D721Med (cell line): Measurements from ENCODE around the gene MCTP2.

ENCODE experiments used
- DNase-seq: peaks from one replicate; pipeline ENCODE4 v3.0.0; 2011; ENCODE audit warnings: low spot score; ENCODE audit not compliant: insufficient read length
- FAIRE-seq: peaks from 2 replicates; lab custom pipeline; 2011; peaks lifted over from hg19 to GRCh38; lab: Jason Lieb, UNC
- TF ChIP-seq, protein P1 (sequence below): IDR thresholded peaks from 2 replicates; pipeline ENCODE4 v1.5.1; 2012; ENCODE audit warnings: mild to moderate bottlenecking, control low read depth; ENCODE audit not compliant: insufficient read depth; ENCODE audit errors: missing control alignments

Gene MCTP2

GRCh38 chr15:94270570-94270969, 39.2 kb downstream of the MCTP2 start:
- FAIRE-seq (no peak), DNase-seq (no peak)
- TF ChIP-seq, protein P1, sequence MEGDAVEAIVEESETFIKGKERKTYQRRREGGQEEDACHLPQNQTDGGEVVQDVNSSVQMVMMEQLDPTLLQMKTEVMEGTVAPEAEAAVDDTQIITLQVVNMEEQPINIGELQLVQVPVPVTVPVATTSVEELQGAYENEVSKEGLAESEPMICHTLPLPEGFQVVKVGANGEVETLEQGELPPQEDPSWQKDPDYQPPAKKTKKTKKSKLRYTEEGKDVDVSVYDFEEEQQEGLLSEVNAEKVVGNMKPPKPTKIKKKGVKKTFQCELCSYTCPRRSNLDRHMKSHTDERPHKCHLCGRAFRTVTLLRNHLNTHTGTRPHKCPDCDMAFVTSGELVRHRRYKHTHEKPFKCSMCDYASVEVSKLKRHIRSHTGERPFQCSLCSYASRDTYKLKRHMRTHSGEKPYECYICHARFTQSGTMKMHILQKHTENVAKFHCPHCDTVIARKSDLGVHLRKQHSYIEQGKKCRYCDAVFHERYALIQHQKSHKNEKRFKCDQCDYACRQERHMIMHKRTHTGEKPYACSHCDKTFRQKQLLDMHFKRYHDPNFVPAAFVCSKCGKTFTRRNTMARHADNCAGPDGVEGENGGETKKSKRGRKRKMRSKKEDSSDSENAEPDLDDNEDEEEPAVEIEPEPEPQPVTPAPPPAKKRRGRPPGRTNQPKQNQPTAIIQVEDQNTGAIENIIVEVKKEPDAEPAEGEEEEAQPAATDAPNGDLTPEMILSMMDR = no peak

- FAIRE-seq (no peak), DNase-seq (no peak)
- TF ChIP-seq, protein P1 = no peak
Measured at GRCh38 chr15:94272251-94272898, 41.0 kb downstream of the MCTP2 start.

DNA sequence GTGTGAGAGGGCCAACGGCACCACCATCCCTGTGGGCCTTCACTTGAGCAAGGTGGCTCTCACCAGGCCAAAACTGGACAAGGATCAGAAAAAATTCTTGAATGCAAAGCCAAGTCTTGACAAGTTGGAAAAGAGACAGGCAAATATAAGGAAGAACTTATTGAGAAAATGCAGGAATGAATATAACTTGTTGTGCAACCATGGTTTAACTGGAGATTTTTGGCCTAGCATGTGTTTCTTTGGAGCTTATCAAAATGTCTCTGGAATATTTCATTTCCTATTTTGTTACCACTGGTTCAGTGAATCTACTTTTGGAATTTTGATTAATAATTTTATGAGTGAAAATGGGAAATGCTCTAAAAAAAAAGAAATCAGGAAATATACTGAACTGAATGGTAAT, 42.5 kb downstream of the MCTP2 start:
- DNase-seq (no peak), FAIRE-seq (no peak)

GRCh38 chr15:94274745-94275144, 43.4 kb downstream of the MCTP2 start:
- DNase-seq = no peak
- FAIRE-seq = no peak
- TF ChIP-seq, protein P1 = no peak

More for the DNA sequence above, 42.5 kb downstream of the MCTP2 start:
- TF ChIP-seq, protein P1 = no peak

DNA sequence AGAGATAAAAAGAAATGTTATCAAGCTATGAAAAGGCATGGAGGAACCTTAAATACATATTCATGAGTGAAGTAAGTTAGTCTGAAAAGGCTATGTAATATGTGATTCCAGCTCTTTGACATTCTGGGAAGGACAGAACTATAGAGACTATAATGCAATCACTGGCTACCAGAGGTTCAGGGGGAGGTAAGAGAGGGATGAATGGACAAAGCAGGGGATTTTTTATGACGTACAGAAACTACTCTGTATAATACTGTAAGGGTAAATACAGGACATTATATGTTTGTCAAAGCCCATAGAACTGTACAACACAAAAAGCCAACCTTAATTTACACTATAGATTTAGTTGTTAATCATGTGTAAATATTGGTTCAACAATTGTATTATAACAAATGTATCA, 46.1 kb downstream of the MCTP2 start:
- DNase-seq = no peak
- TF ChIP-seq, protein P1 = no peak
- FAIRE-seq = no peak

GRCh38 chr15:94279736-94280135, 48.4 kb downstream of the MCTP2 start:
- TF ChIP-seq, protein P1 = no peak
- DNase-seq (no peak), FAIRE-seq (no peak)

DNA sequence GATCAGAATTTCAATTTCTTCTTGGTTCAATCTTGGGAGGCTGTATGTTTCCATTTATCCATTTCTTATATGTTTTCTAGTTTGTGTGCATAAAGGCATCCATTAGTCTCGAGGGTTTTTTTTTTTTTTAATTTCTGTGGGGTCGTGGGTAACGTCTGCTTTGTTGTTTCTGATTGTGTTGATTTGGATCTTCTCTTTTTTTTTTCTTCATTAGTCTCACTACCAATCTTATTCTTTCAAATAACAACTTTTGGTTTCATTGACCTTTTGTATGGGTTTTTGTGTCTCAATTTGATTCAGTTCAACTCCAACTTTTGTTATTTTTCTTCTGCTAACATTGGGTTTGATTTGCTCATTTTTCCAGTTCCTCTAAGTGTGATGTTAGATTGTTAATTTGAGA, 48.9 kb downstream of the MCTP2 start:
- DNase-seq (no peak), FAIRE-seq (no peak)
- TF ChIP-seq, protein P1 = no peak
